WTC11 (cell line): Measurements from ENCODE around the gene WBP1L.

Experiments
- ATF1 ChIP-seq: sonication (generic); formaldehyde crosslinking; IDR thresholded peaks from 2 replicates; pipeline ENCODE4 v1.8.1; 2023; ENCODE audit warnings: mild to moderate bottlenecking, moderate library complexity, missing genetic modification reagents
- CBFB ChIP-seq: sonication (generic); formaldehyde crosslinking; IDR thresholded peaks from 2 replicates; pipeline ENCODE4 v1.8.1; 2022; ENCODE audit warnings: mild to moderate bottlenecking, low read depth, missing genetic modification reagents
- KAT7 ChIP-seq: sonication (generic); formaldehyde crosslinking; IDR thresholded peaks from 2 replicates; pipeline ENCODE4 v1.8.1; 2023; ENCODE audit warnings: missing genetic modification reagents, mild to moderate bottlenecking, borderline replicate concordance
- NR1H2 ChIP-seq: sonication (generic); formaldehyde crosslinking; IDR thresholded peaks from 2 replicates; pipeline ENCODE4 v1.9.0; 2021; ENCODE audit warnings: mild to moderate bottlenecking, moderate library complexity, missing genetic modification reagents
- NR2C2 ChIP-seq: sonication (generic); formaldehyde crosslinking; IDR thresholded peaks from 2 replicates; pipeline ENCODE4 v1.8.0; 2022; ENCODE audit warnings: mild to moderate bottlenecking, missing genetic modification reagents
- TEAD4 ChIP-seq: sonication (generic); formaldehyde crosslinking; IDR thresholded peaks from 2 replicates; pipeline ENCODE4 v1.8.0; 2022; ENCODE audit warnings: mild to moderate bottlenecking, missing genetic modification reagents
- ZBTB21 ChIP-seq: sonication (generic); formaldehyde crosslinking; IDR thresholded peaks from 2 replicates; pipeline ENCODE4 v1.8.1; 2023; ENCODE audit warnings: mild to moderate bottlenecking, missing genetic modification reagents, borderline replicate concordance
- ZNF416 ChIP-seq: fragments of 250-450 bp; sonication (Bioruptor Pico); IDR thresholded peaks from 2 replicates; pipeline ENCODE4 v1.9.0; 2021; ENCODE audit warnings: mild to moderate bottlenecking, inconsistent platforms
- TF ChIP-seq, protein P1 (sequence below): fragments of 200-600 bp; IDR thresholded peaks from 2 replicates; pipeline ENCODE4 v1.8.0; 2022; ENCODE audit warnings: antibody characterized with exemption
- TF ChIP-seq, protein P2 (sequence below): fragments of 250-450 bp; sonication (Bioruptor Pico); IDR thresholded peaks from 2 replicates; pipeline ENCODE4 v1.9.0; 2021; ENCODE audit warnings: mild to moderate bottlenecking
- TF ChIP-seq, protein P3 (sequence below): sonication (generic); formaldehyde crosslinking; IDR thresholded peaks from 2 replicates; pipeline ENCODE4 v1.8.0; 2022; ENCODE audit warnings: mild to moderate bottlenecking, missing genetic modification reagents
- TF ChIP-seq, protein P4 (sequence below): sonication (generic); formaldehyde crosslinking; conservative IDR thresholded peaks from 2 replicates; pipeline ENCODE4 v1.8.1; 2022; ENCODE audit warnings: mild to moderate bottlenecking, missing genetic modification reagents
- TF ChIP-seq, protein P5 (sequence below): sonication (generic); formaldehyde crosslinking; IDR thresholded peaks from 2 replicates; pipeline ENCODE4 v1.8.1; 2023; ENCODE audit warnings: mild to moderate bottlenecking, missing genetic modification reagents, moderate library complexity

DNA sequence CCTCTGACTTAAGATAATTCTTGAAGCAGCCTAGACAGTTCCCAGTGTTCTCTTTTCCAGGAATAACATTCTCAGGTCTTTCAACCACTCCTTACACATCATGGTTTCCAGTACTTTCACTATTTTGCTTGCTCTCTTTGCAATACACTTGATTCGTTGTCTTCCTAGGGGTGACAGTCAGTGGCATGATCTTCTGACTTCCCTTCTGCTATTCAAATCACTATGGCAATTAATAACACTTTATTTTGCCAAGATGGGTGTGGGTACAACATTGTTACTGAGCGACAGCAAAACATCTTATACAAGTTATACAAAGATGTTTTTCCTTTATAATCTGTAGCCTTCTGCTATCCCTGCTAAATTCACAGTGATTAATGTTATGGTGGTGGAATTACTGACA, 44.9 kb upstream of the WBP1L start:
- TF ChIP-seq ZBTB21 (CRISPR knock-in tag), result no peak
- TF ChIP-seq NR1H2 (CRISPR knock-in tag), result no peak
- TF ChIP-seq, protein P1, sequence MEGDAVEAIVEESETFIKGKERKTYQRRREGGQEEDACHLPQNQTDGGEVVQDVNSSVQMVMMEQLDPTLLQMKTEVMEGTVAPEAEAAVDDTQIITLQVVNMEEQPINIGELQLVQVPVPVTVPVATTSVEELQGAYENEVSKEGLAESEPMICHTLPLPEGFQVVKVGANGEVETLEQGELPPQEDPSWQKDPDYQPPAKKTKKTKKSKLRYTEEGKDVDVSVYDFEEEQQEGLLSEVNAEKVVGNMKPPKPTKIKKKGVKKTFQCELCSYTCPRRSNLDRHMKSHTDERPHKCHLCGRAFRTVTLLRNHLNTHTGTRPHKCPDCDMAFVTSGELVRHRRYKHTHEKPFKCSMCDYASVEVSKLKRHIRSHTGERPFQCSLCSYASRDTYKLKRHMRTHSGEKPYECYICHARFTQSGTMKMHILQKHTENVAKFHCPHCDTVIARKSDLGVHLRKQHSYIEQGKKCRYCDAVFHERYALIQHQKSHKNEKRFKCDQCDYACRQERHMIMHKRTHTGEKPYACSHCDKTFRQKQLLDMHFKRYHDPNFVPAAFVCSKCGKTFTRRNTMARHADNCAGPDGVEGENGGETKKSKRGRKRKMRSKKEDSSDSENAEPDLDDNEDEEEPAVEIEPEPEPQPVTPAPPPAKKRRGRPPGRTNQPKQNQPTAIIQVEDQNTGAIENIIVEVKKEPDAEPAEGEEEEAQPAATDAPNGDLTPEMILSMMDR, result no peak
- TF ChIP-seq NR2C2 (CRISPR knock-in tag), result no peak
- TF ChIP-seq TEAD4 (CRISPR knock-in tag), result no peak
- TF ChIP-seq, protein P2, sequence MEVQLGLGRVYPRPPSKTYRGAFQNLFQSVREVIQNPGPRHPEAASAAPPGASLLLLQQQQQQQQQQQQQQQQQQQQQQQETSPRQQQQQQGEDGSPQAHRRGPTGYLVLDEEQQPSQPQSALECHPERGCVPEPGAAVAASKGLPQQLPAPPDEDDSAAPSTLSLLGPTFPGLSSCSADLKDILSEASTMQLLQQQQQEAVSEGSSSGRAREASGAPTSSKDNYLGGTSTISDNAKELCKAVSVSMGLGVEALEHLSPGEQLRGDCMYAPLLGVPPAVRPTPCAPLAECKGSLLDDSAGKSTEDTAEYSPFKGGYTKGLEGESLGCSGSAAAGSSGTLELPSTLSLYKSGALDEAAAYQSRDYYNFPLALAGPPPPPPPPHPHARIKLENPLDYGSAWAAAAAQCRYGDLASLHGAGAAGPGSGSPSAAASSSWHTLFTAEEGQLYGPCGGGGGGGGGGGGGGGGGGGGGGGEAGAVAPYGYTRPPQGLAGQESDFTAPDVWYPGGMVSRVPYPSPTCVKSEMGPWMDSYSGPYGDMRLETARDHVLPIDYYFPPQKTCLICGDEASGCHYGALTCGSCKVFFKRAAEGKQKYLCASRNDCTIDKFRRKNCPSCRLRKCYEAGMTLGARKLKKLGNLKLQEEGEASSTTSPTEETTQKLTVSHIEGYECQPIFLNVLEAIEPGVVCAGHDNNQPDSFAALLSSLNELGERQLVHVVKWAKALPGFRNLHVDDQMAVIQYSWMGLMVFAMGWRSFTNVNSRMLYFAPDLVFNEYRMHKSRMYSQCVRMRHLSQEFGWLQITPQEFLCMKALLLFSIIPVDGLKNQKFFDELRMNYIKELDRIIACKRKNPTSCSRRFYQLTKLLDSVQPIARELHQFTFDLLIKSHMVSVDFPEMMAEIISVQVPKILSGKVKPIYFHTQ (CRISPR knock-in tag), result no peak
- no peak for TF ChIP-seq KAT7 (CRISPR knock-in tag)
- TF ChIP-seq, protein P3, sequence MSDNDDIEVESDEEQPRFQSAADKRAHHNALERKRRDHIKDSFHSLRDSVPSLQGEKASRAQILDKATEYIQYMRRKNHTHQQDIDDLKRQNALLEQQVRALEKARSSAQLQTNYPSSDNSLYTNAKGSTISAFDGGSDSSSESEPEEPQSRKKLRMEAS (CRISPR knock-in tag), result no peak
- TF ChIP-seq, protein P4, sequence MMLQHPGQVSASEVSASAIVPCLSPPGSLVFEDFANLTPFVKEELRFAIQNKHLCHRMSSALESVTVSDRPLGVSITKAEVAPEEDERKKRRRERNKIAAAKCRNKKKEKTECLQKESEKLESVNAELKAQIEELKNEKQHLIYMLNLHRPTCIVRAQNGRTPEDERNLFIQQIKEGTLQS (CRISPR knock-in tag), result no peak
- no peak for TF ChIP-seq CBFB (CRISPR knock-in tag)
- TF ChIP-seq ZNF416 (CRISPR knock-in tag), result no peak
- TF ChIP-seq ATF1, result no peak
- TF ChIP-seq, protein P5, sequence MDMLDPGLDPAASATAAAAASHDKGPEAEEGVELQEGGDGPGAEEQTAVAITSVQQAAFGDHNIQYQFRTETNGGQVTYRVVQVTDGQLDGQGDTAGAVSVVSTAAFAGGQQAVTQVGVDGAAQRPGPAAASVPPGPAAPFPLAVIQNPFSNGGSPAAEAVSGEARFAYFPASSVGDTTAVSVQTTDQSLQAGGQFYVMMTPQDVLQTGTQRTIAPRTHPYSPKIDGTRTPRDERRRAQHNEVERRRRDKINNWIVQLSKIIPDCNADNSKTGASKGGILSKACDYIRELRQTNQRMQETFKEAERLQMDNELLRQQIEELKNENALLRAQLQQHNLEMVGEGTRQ (CRISPR knock-in tag), result no peak
